A549 treated with AZD9567 at 1 μM for 4 hours (cell line): ENCODE measurements around the gene CLDN6. TPM values are rescaled to one million over a fixed set of nuclear protein-coding genes. Genes with fewer than 3 reads are reported as not detected.

Source experiments
- total RNA-seq: library from RNA; stranded (reverse); fragments of 200-300 nt; extraction: Qiagen RNA extraction; gene quantifications from 5 replicates; pipeline ENCODE4 v1.2.3, GENCODE V29; 2022; ENCODE audit not compliant: insufficient read depth

CLDN6 gene, protein sequence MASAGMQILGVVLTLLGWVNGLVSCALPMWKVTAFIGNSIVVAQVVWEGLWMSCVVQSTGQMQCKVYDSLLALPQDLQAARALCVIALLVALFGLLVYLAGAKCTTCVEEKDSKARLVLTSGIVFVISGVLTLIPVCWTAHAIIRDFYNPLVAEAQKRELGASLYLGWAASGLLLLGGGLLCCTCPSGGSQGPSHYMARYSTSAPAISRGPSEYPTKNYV
- 0.18 to 1.2 TPM (median 0.28 TPM) in 5 replicates for total RNA-seq

GRCh38 chr16:3017794-3018506 lies at the start of gene CLDN6:
Gene CLDN6 (minus strand): TSS chr16:3018183. CDS start chr16:3016021, 2,162 bp downstream.

DNA sequence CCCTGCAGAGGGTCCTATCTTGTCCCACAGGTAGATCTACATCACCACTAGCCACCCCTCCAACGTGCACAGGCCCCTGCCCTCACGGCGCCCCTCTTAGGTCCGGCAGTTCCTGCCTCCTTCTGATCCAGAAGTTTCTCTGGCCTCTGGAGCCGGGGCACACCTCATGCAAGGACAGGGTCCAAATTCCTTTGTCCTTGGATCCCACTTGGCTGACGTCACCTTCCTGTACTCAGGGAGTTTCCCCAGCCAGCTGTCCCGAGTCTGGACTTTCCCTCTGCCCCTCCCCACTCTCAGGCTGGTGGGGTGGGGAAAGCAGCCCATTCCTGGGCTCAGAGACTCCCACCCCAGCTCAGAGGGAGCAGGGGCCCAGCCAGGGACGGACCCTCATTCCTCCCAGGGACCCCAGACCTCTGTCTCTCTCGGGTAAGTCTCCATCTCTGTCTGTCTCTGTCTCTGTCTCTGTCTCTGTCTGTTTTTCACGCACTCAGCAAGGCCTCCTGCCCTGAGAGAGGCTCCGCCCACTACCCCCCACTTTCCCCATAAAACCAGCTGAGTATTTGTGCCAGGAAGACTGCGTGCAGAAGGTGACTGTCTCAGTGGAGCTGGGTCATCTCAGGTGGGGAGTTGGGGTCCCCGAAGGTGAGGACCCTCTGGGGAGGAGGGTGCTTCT lies 47.2 kb upstream of the CLDN6 start, which contains the start of gene IL32:
TSS of gene IL32 (plus strand) at position 572 of the 673 bp plus-strand sequence. CDS start 172 bp downstream, outside the sequence.

DNA sequence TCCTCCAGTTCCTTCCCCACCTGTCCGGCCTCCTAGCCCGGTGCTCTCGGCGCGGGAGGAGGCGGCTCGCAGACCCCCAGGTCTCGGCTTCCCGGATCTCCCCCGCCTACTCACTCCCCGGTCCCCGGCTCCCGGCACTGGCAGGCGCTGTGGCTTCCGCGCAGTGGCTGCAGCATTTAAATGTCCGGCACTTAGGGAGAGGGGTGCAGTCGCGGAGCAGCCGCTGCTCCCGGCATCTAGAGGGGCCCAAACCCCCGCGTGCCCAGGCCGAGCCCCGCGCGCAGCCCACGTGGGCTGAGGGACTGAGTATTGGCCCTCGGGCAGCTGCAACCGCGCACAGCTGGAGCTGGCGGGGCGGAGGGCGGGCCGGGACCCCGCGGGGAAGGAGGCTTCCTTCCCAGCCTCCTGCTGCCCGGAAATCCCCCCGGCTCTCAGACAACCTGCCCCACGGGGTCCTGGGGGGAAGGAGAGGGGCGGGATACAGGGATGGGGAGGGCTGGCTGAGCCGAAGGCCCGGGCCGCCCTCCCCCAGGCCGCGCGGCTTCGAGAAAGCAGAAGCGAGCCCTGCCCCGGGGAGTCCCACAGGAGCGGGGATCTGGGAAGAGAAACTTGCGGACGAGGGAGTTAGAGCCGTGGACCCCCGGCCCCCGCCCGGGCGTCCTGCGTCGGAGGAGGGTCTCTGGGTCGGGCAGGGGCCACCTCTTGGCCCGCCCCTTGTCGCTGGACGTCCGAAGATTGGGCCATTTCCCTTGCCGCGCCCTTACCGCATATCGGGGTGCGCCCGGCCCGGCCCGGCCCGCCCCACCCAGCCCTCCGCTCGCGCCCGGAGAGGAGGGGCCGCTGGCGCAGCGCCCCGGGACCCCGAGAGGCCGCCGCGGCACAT lies 28.0 kb upstream of the CLDN6 start, which contains the start of gene MMP25:
TSS of gene MMP25 (plus strand) at position 804 of the 883 bp plus-strand sequence. CDS start 357 bp downstream, outside the sequence.

DNA sequence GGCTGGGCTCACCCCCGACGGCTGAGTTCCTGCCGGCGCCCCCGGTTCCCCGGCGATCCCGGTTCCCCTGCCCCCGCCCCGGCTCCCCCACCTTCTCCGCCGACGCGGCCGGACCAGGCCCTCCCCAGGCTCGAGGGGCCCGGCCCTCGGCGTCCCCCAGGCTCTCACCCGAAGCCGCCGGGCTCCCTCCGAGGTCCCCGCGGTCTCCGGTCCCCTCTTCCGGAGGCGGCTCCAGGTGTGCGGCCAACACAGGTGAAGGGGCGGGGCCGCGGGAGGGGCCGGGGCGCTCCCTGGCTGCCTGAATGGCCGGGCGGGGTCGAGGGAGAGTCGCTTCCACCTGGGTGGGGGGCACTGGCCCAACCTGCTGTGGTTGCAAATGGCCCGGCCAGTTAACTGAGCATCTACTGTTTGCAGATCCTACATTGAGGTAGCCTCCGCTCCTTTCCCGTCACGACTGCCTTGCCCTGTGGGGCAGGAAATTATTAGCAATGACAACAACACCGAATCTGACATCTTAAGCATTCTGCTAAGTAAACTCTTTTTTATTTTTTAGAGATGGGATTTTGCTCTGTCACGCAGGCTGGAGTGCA lies 18.8 kb upstream of the CLDN6 start, which contains the start of gene BICDL2:
TSS of gene BICDL2 (minus strand) at position 219 of the 590 bp plus-strand sequence. CDS start 1,448 bp downstream, outside the sequence.

DNA sequence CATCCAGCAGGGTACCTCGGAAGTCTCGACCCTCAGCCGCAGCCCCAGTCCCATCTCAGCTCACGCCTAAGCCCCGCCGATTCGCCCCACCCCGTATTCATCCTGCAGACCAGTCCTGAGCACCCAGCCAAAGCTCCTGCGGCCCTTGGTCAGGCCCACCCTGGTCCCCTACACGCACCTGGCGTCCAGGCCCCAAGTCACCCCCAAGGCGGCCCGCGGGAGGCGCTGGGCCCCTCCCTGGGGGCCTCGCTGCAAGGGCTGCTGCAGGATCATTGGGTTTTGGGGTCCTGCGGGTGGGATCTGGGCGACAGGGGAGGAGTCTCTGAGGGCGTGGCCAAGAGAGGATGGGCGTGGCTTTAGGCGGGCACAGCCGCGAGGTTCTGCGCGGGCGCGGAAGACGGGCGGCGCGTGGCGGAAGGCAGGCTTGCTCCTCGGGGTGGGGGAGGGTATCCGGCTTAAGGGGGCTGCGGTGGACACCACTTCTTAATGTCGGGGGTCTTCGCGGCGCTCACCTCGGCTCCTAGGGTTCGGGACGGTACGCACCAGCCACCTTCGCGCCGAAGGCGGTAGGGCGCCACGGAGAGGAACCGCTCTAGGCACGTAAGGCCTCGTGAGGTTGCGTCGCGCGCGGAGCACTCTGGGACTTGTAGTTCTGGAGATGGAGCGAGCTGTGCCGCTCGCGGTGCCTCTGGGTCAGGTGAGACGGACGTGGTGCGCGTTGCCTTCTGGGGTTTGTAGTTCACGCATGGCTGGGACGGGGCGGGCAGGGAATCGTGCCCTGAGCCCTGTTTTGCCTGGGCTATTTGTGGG lies 5.9 kb upstream of the CLDN6 start, which contains the start of the genes HCFC1R1 and THOC6:
TSS of gene HCFC1R1 (minus strand) at position 274 of the 810 bp plus-strand sequence. CDS start at position 273, 1 bp downstream.
TSS of gene THOC6 (plus strand) at position 367 of the 810 bp plus-strand sequence. CDS start at position 659, 292 bp downstream.

DNA sequence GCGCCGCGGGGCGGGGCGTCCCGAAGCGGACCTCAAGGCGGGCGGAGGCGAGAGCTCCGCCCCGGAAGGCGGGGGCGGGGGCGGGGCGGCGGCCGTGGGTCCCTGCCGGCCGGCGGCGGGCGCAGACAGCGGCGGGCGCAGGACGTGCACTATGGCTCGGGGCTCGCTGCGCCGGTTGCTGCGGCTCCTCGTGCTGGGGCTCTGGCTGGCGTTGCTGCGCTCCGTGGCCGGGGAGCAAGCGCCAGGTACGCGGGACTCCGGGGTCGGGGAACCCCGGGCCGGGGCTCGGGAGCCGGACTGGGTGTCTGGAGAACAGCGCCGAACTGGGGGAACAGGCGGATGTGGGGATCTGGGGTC lies 2.2 kb upstream of the CLDN6 start, which contains the start of gene TNFRSF12A:
TSS of gene TNFRSF12A (plus strand) at position 122 of the 357 bp plus-strand sequence. CDS start at position 152, 30 bp downstream.

DNA sequence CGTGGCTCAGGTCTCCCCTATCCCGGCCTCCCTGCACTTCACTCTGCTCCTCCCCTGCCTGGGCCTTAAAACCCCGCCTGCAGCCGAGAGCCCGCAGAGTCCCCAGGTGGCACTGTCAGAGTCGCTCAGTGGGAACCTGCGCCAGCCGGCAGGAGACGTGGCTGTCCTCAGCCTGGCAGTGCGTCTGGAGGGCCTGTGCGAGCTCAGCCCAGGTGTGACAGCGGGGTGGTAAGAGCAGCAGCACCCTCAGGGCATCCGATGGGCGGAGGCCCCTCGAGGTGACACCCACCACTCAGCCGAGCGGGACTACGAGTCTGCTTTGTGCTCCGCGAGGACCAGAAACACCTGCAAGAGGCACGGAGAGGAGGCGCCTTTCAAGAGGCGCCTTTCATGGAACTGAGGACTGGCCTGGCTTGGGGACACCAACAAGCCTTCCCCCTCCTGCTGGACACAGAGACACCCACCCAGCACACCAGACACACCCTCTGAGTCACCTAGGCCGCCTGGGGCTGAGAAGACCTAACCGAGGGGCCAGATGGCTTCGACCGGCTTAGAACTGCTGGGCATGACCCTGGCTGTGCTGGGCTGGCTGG lies 5.1 kb downstream of the CLDN6 start, which contains the start of gene CLDN9:
TSS of gene CLDN9 (plus strand) at position 96 of the 593 bp plus-strand sequence. CDS start at position 536, 440 bp downstream.

DNA sequence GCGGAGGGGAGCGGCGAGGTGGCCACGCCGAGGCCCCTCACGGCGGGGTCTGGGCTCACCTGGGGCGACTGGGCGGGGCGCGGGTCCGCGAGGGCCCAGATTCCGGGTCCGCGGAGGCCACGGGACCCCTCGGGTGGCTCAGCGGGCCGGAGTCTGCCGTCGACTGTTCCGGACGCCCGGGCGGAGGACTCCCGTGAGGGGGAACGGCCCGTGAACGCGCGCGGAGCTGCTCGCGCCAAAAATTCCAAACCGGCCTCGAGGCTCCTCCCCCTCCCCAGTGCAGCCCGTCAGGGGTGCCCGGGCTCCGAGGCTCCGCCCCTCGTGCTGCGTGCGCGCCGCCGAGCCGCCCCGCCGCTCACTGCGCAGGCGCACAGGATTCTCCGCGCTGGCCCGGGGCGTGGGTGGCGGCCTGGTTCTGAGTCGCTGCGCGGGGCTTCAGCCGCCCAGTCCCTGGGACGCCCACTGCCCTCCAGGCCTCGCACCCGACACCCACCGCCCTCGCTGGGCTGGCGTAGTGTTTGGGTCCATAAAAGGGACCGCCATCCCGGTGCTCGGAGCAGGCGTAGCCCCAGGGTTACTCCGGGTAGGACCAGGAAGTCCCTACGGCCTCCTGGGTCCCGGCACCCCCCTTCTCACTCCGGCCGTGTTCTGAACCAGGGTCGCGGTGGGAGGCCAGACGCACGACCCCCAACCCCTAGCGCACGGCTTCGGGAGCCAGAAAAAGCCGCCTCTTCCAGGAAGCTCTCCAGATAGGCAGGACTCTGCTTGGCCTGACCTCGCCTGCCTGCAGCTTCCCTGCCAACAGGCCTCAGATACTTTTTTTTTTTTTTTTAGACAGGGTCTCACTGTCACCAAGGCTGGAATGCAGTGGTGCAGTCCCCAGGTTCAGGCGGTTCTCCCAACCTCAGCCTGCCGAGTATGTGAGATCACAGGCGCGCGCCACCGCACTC lies 37.5 kb downstream of the CLDN6 start, which contains the start of gene PKMYT1:
TSS of gene PKMYT1 (minus strand) at position 220 of the 950 bp plus-strand sequence. CDS start 789 bp downstream, outside the sequence.

GRCh38 chr16:2968738-2969544 lies 49.0 kb downstream of the CLDN6 start, which contains the start of gene PAQR4:
Gene PAQR4 (plus strand): TSS chr16:2969348. CDS start chr16:2969675, 327 bp downstream.

Other genes starting within 250 kb of the CLDN6 start
- gene ELOB, start 240.9 kb downstream of the CLDN6 start, total RNA-seq, result 407 to 510 TPM (median 497 TPM) in 5 replicates
- 0.06 TPM in 1 of 5 replicates, not detected in the others for gene PRSS33, start 230.6 kb downstream of the CLDN6 start, total RNA-seq
- not detected in 5 replicates for gene PRSS41, start 219.7 kb downstream of the CLDN6 start, total RNA-seq
- gene PRSS21, start 200.9 kb downstream of the CLDN6 start, total RNA-seq, result 0.16 to 0.24 TPM in 2 of 5 replicates, not detected in the others
- 0.49 to 0.80 TPM (median 0.66 TPM) in 4 of 5 replicates, not detected in the other for gene ZG16B, start 187.9 kb downstream of the CLDN6 start, total RNA-seq
- gene PRSS22, start 160.0 kb downstream of the CLDN6 start, total RNA-seq, result 0.67 to 1.9 TPM (median 1.1 TPM) in 5 replicates
- gene FLYWCH2, start 135.0 kb downstream of the CLDN6 start, total RNA-seq, result 48.1 to 54.9 TPM (median 50.4 TPM) in 5 replicates
- gene FLYWCH1, start 106.3 kb downstream of the CLDN6 start, total RNA-seq, result 23.6 to 29.2 TPM (median 26.3 TPM) in 5 replicates
- gene KREMEN2, start 53.9 kb downstream of the CLDN6 start, total RNA-seq, result 2.0 to 2.5 TPM (median 2.1 TPM) in 4 of 5 replicates, not detected in the other
- gene PAQR4, start 48.8 kb downstream of the CLDN6 start, total RNA-seq, result 46.7 to 50.9 TPM (median 49.9 TPM) in 5 replicates
- 68.3 to 98.4 TPM (median 93.8 TPM) in 5 replicates for gene PKMYT1, start 37.7 kb downstream of the CLDN6 start, total RNA-seq
- 0.37 to 0.71 TPM (median 0.42 TPM) in 4 of 5 replicates, not detected in the other for gene CLDN9, start 5.3 kb downstream of the CLDN6 start, total RNA-seq
- gene TNFRSF12A, start 2.2 kb upstream of the CLDN6 start, total RNA-seq, result 438 to 673 TPM (median 603 TPM) in 5 replicates
- 226 to 241 TPM (median 237 TPM) in 5 replicates for gene HCFC1R1, start 5.8 kb upstream of the CLDN6 start, total RNA-seq
- 26.4 to 38.3 TPM (median 35.7 TPM) in 5 replicates for gene THOC6, start 5.9 kb upstream of the CLDN6 start, total RNA-seq
- gene BICDL2, start 18.8 kb upstream of the CLDN6 start, total RNA-seq, result not detected in 5 replicates
- 0.86 to 1.1 TPM (median 0.96 TPM) in 4 of 5 replicates, not detected in the other for gene MMP25, start 28.4 kb upstream of the CLDN6 start, total RNA-seq
- 13.0 to 37.1 TPM (median 22.9 TPM) in 5 replicates for gene IL32, start 47.5 kb upstream of the CLDN6 start, total RNA-seq
- 0.03 TPM in 1 of 5 replicates, not detected in the others for gene ZSCAN10, start 81.1 kb upstream of the CLDN6 start, total RNA-seq
- 12.9 to 15.4 TPM (median 14.2 TPM) in 5 replicates for gene ZNF205, start 94.4 kb upstream of the CLDN6 start, total RNA-seq
- 12.4 to 13.5 TPM (median 12.8 TPM) in 5 replicates for gene ZNF213, start 116.8 kb upstream of the CLDN6 start, total RNA-seq
- gene OR1F1, start 170.0 kb upstream of the CLDN6 start, total RNA-seq, result 0.13 to 0.31 TPM (median 0.26 TPM) in 4 of 5 replicates, not detected in the other
- gene ZNF200, start 217.0 kb upstream of the CLDN6 start, total RNA-seq, result 7.8 to 9.3 TPM (median 8.4 TPM) in 5 replicates
- gene MEFV, start 238.4 kb upstream of the CLDN6 start, total RNA-seq, result not detected in 5 replicates